ENCODE results near the gene PNPLA7.
A peak's percentile ranks its signal among the peaks of the same experiment; 100 is the strongest.

Gene PNPLA7

DNA sequence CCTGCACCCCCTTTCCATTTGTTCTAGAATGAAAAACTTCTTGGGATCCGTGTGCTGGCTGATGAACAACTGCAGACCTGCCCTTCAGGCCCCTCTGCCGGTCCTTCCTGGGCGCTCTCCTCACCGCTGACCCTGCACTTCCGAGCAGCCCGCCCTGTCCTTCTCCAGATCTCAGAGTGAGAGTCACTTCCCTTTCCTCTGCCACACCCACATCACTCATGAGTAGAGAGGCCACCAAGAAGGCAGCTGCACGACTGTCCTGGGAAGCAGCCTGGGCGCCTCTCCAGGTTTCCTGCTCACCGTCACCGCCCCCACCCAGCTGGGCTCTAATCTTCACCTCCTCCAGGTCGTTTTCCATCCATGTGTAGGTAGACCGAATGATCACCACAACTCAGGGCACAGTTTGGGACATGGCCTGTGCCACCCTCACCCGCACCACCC is 56.1 kb downstream of the PNPLA7 start:
- DNase-seq (ENCODE audit: low read depth): no peak

DNA sequence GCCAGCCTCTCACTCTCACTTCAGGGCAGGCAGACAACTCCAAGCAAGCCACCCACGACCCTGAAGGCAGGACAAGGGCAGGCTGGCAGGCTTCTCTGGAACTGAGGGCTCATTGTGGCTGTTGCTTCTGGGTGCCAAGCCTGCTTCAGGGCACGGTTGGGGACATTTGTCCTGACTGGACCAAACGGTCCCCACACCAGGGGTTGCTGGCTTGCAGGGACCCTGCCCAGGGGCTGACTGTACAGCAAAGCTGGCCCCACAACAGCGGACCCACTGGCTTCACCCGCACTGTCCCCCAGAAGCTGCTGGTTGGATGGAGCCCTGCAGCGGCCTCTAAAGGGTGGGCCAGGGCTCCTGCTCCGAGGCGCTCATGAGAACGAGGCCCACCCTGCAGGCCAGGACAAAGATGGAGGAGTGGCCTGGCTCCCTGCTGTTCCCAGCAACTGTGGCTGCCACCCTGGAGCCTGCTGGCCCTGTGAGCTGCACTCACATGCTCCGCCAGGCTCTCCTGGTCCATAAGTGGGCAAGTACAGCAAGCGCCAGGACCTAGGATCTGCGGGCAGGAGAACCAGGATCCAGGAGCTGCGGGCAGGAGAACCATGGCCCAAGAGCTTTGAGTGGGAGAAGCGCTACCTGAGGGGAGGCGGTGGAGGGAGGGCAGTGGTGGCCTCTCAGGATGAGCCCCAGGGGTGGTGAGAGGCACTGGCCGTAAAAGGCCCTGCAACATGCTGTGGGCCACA is 56.7 kb downstream of the PNPLA7 start:
- DNase-seq (ENCODE audit: low read depth): no peak

DNA sequence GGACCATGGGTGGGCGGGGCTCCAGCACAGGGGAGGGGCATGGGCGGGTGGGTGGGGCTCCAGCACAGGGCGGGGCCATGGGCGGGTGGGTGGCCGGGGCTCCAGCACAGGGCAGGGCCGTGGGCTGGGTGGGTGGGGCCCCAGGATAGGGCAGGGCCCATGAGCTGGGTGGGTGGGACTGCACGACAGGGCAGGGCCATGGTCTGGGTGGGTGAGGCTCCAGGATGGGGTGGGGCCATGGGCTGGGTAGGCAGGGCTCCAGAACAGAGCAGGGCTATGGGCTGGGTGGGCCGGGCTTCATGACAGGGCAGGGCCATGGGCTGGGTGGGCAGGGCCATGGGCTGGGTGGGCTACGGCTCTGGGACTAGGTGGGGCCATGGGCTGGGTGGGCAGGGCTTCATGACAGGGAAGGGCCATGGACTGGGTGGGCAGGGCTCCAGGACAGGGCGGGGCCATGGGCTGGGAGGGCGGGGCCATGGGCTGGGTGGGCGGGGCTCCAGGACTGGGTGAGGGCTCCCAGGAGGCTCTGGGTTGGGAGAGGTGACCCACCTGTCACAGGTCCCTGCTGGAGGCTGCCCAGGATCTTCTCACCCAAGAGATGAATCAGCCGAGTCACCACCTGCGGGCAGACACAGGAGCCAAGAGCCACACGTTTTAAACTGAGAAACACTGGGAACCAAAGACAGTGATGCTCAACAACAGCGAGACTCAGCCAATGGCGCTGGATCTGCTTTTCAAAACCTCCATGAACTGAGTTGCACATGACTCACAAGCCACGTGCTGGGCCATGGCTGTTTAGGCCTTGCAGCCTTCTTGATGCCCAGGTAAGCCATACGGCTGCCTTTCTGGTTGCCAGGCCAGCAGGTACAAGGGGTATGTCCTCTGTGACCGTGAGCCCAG is 57.5 kb downstream of the PNPLA7 start:
- no peak for DNase-seq (ENCODE audit: low read depth)

DNA sequence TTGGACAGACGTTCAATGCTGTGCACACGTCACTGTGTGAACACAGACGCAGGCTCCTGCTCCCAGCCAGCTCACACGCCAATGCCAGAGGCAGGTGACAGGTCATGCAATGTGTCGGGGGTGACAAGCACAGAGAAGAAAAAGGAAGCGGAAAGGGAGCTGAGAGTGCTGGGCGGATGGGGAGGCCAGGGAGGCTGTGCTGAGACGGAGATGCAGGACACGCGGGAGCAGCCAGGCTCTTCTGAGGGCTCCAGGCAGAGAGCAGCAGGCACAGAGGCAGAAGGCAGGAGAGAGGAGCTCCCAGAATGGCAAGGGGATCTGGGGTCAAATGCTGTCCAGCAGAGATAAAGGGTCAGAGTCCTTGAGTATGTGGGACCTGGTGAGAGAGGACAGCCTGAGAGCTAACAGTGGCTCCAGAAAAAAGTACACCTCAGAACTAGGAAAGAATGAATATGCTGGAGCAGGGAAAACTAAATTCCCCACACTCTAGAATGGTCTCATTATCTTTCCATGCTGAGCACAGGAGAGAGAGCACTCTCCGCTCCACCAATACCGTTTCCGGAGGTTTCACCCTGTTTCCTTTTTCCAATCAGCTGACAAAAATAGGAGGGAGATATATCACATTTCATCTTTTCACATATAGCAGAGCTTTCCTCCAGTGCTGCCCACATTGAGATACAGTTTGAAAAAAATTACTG is 58.3 kb downstream of the PNPLA7 start:
- no peak for DNase-seq (ENCODE audit: low read depth)

DNA sequence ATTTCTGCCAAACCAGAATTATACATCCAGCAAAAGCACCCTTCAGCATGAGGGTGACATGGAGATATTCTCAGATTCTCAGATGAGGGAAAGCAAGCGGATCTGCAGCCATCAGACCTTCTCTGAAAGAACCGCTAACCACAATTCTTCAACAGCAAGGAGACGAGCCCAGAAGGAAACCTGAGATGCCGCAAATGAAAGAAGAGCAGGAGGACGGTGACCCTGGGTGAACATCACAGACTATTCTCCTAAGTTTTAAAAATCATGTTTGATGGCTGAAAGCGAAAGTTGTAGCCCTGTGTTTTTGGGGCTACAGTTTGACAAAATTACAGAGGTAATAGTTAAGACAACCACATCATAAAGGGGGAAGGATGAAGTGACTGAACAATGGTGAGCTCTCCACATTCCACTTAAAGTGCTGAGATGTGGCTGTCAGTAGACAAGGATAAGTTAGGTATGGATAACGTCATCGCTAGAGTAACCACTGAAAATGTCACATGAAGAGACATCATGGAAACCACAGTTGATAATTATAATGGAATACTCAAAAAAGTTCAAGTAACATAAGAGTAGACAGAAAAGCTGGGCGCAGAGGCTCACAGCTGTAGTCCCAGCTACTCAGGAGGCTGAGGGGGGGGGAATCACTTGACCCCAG is 59.5 kb downstream of the PNPLA7 start:
- DNase-seq (ENCODE audit: low read depth): no peak

DNA sequence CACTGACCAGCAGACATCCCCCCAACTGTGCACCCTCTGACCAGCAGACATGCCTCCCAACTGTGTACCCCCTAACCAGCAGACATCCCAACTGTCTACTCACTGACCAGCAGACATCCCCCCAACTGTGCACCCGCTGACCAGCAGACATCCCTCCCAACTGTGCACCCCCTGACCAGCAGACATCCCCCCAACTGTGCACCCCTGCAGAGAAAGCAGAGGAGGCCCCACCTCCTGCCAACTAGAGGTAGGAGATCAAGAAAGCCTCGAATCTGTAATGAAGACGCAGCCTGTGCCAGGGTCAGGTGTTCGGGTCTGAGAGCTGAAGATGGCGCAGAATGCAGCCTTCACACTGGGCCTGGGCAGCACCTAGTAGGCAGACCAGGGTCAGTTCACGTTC is 61.3 kb downstream of the PNPLA7 start:
- no peak for DNase-seq (ENCODE audit: low read depth)

DNA sequence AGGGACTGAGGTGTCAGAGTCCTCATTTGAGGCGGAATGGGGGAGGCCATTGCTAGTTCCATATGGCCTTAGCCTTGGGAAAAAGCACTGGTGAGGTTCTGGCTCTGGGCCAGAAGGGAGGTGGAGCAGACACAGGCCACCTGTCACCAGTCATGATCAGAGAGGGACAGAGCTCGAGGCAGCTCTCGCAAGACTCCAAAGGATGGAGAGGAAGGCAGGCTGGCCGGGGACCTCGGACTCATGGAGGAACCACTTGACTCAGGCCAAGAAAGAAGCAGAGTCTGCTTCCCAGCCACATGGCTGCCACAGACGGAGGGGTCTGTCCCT is 61.9 kb downstream of the PNPLA7 start:
- no peak for DNase-seq (ENCODE audit: low read depth)

DNA sequence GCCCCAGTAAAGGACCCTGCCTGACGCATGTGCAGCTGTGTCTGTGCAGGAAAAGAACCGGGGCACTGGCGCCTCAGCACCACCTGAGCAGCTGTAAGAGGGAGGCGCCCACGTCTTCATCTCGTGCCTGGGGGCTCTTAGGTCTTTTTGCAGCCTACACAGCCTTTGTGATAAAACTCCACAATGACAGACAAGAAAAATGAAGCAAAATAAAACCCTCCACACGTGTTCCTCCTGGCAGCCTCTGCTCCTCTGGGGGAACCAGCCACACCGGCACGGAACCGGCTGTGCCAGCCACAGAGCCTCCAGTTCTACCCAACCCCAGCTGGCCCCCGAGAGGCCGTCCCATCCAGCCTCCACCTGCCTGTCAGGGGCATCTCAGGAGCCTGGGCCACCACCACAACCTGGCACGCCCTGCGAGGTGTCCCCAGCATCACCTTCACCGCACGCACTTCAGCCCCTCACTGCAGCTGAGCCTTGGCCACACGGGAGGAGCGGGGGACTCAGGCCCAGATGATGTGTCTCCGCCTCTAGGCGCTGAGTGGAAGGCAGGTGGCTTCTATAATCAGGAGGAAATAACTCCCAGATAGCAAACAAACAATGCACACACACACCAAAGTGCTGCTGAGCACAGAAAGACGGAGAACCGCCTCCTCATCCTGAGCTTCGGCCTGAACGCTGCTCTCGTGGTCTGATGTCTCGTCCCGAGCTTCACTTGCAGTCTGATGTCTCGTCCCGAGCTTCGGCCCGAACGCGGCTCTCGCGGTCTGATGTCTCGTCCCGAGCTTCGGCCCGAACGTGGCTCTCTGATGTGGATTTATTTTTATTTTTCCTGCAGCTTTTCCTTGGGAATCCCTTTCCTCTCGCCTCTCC is 62.5 kb downstream of the PNPLA7 start:
- no peak for DNase-seq (ENCODE audit: low read depth)

DNA sequence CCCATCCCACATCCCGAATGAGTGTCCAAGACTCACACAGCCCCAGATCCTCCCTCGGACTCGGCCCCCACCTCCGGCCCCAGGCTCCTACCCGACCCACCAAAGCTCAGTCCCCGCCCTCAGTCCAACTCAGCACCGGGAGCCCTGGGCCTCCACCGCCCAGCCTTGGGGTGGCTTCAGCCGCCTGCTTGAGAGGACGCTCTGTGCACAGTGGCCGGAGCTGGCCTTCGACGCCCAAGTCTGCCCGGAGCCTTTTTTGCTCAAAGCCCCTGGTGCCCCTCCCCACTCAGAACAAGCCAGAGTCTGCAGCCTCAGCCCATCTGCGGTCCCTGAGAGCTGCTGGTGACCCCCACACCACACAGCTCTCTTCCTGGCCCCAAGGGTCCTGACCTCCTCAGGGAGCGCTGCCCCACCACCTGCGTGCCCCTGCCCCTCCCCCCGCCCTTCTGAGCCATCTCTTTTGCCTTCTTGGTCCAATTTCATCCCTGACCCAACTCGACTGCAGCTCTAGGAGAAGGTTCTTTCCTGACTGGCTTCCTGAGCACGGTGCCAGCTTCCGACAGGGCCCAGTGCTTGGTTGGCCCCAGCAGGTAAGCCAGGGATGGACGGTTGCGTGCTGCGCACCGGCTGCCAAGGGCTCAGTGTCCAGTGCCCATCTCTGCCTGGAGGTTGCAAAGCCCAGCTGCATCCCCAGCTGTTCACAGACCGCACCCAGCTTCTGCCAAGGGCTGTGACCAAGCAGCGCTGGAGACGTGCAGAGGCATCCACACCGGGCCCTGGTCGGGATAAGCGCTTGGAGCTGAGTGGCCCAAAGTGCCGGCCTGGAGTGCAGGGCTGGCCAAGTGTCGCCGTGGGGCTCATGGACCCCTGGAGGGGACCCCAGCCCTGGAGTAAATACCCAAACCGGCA is 63.4 kb downstream of the PNPLA7 start:
- no peak for DNase-seq (ENCODE audit: low read depth)

DNA sequence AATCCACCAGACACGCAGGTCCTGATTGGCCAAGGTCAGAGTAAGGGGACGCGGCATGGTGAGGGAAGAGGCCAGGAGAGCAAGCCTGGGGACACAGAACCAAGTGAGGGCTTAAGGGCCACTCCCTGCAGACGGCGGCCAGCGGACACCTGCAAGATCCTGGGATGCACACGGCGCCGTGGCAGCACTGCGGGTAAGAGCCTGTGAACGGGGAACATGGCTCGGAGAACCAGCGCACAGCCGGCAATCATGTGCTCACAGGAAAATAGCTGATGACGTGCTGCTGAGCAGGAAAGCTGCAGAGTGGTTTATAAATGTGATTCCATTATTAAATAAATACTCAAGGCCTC is 64.1 kb downstream of the PNPLA7 start:
- DNase-seq (ENCODE audit: low read depth): no peak

DNA sequence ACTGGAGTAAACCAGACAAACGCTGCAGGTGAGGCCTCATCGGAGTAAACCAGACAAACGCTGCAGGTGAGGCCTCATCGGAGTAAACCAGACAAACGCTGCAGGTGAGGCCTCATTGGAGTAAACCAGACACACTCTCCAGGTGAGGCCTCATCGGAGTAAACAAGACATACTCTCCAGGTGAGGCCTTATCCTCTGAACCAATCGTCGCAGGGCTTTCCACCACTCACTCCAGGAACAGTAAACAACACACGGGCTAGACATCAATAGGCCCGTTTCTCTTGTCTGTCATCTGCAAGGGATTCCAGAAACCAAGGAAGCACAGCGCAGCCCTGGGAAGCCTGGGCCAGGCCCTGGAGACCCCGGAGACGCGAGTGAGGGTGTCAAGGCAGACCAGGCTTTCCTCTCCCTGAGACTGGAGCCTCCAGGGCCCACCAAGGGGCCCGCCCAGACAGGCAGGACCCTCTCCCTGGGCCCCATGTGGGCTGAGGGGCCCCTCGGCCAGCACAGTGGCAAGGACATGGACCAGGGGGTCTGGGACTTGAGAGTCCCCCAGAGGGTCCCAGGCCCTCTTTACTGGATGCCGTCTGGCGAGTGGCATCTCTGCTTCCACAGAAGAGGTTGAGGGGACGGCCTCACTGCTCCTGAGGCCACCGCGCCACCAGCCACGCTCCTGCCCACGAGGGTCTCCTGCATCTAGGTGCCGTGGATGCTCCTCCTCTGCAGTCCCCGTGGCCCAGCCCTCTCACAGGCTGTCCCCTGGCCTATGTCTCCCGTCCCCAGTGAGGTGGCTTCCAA is 64.7 kb downstream of the PNPLA7 start:
- no peak for DNase-seq (ENCODE audit: low read depth)

DNA sequence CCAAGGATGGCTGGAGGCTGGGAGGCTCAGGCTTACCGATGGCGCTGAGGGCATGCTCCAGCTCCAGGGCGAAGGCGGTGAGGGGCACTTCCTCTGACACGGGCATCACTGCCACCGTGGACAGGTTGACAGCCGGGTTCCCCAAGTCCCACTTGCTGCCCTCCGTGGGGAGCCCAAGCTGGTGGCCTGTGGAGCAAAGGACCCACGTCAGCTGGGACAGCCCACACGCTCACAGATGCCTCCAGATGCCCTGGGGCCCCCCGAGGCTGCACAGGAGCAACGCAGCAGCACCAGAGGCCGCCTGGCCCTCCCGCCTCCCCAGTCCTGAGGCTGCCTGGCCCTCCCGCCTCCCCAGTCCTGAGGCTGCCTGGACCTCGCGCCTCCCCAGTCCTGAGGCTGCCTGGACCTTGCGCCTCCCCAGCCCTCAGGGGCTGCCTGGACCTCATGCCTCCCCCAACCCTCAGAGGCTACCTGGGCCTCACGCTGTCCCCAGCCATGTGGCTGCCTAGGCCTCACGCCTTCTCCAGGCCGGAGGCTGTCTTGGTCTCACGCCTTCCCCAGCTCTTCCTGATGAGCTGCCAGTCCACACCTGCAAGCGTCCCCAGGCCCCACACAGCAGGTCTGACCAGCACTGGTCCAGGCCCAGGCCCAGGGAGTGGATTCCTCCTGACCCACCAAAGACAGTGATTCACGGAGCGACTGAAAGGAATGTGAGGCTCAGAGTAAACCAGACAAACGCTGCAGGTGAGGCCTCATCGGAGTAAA is 65.5 kb downstream of the PNPLA7 start:
- no peak for DNase-seq (ENCODE audit: low read depth)

DNA sequence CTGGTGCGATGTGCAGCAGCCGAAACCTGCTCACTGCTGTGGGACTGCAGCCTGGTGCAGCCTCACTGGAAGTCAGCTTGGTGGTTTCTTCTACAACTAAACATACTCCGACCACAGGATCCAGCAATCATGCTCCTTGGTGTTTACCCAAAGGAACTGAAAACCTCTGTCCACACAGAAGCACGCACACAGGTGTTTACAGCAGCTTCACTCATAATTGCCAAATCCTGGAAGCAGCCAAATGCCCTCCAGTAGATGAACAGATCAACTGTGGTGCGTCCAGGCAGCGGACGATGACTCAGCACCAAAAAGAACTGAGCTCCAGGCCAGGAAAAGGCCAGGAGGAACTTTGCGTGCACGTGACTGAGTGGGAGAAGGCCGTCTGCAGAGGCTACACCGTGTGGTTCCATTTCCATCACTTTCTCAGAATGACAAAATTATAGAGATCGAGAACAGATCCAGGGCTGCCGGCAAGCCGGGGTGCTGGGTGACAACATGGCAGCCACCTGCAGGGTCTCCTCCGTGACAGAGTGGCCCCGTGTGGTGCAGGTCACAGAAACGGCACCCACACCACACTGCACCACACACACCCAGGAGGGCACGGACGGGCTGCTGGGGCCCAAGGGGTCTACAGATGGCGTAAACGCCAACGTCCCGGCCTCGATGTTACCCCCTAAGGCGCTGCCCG is 68.0 kb downstream of the PNPLA7 start:
- peak; percentile 34 for DNase-seq (ENCODE audit: low read depth)

DNA sequence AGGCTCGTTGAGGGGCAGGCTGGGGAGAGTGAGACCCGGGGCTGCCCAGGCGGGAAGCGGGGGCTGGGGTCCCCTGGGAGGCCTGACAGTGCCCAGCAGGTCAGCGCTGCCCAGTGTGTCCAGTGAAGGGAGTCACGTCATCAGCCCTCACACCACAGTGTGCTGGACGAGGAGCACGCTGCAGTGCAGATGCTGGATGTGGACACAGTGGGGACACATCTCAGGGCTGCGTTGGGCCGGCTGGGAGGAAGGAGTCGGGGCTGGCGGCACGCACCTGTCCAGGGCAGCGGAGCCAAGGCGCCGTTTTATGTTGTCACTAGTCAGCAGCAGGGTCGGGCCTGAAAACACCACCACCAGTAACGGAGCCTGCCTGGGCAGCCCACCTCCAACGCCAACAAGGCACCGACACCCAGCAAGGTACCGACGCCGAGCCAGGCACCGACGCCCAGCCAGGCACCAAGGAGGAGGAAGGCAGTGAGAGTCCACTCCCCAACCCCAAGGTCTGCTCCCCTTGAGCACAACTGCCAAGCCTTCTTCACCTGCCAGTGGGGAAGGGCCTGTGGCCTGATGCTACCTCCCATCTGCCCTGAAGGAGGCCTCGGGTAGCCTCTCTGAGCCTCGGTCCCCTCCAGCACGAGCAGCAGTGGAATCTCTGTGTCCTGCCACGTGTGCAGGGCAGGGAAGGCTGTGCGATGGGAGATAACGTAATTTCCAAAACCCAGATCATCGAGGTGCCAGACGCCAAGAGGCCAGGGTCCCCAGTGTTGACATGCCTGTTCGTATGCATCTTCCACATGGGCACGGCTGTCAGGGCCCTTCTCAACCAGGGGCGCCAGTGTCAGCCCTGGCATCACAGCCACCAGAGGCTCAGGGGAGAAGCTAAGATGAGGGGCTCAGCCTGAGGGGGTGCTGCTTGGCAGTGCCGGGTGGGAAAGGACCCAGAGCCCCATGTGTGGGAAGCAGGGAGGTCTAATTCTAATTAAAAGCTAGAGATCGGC is 69.2 kb downstream of the PNPLA7 start:
- no peak for DNase-seq (ENCODE audit: low read depth)

DNA sequence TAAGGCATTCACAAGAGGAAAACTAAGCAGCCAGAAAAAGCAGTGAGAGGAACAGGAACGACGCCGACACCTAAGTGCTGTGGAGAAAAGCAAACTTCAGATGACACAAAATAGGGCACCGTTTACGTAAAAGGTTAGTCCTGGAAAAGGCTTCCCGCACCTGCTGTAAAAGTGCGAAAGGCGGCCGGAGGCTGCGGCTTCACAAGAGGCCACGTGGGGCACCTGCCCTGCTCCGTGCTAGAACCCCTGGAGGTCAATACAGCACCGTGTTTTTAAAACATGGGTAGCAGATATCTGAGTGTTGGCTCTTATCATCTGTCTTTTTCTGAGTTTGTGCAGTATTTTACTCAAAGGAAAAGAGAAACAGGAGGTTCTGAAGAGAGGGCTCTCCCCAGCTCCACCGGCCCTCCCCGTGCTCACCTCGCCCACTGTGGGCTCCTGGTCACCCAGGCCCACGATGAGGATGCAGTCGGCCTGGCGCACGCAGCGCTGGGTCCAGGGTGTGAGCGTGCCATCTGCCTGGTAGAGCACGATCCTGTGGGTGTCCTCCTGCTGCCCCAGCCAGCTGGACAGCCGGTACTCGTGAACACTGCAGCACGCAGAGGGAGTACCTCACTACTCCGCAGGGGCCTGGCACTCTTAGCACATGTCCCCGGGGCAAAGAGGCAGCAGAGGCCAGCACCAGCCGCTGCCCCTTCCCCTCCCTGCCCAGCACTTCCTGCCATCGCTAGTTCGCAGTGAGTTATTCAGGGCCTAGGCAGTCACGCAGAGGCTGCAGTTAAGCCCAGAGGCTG is 70.1 kb downstream of the PNPLA7 start:
- DNase-seq (ENCODE audit: low read depth): no peak

Data from non-pigmented ciliary epithelial cell (primary cell).